ENCODE measurements around the gene LRP1B. TPM values are rescaled to one million over a fixed set of nuclear protein-coding genes. Genes with fewer than 3 reads are reported as not detected.

The LRP1B gene
- total RNA-seq, 1 experiment from 2014 or later, result 0.52 TPM

DNA sequence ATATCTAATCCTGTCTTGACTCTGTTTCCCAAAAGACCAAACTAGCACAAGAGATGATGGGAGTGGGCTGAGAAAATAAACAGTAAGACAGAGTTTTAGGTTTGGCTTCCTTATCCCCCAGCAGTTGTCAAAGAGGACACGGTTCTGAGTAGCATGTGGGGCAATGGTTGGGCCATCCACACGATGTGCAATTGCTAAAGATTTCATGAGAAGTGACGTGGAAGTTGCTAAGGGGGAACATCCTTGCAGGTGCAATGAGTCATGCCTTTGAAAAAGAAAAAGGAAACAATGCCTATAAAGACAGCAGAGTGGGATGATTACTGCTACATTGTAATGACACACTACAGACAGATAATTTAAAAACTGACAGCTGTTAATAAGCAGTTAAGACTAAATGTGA is 1395.8 kb downstream of the LRP1B start (continued):
- TF ChIP-seq, protein P1, sequence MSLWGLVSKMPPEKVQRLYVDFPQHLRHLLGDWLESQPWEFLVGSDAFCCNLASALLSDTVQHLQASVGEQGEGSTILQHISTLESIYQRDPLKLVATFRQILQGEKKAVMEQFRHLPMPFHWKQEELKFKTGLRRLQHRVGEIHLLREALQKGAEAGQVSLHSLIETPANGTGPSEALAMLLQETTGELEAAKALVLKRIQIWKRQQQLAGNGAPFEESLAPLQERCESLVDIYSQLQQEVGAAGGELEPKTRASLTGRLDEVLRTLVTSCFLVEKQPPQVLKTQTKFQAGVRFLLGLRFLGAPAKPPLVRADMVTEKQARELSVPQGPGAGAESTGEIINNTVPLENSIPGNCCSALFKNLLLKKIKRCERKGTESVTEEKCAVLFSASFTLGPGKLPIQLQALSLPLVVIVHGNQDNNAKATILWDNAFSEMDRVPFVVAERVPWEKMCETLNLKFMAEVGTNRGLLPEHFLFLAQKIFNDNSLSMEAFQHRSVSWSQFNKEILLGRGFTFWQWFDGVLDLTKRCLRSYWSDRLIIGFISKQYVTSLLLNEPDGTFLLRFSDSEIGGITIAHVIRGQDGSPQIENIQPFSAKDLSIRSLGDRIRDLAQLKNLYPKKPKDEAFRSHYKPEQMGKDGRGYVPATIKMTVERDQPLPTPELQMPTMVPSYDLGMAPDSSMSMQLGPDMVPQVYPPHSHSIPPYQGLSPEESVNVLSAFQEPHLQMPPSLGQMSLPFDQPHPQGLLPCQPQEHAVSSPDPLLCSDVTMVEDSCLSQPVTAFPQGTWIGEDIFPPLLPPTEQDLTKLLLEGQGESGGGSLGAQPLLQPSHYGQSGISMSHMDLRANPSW (CRISPR knock-in tag; conservative IDR thresholded peaks at IDR 0.05; ENCODE audit: low read depth), result no peak

DNA sequence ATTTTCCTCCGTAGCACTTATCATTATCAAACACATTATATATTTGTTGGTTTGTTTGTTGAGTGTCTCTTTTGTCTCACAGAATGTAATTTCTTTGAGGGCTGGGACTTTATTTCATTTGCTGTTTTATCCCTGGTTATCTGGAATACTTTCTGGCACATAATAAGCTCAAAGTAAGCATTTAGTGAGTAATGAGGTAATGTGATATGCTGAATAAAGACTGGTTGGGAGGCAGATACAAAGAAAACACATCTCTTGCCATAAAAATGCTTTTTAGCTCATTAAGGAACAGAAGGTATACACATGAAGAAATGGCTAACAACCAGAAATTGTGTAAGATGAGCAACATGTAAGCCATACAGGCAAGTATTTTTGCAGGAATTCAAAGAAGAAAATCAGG is 1411.8 kb downstream of the LRP1B start:
- Mint-ChIP-seq H3K27me3 (ENCODE audit: low read depth) (no peaks in the 10 kb centered on the region), H3K36me3 (no peaks in the 10 kb centered on the region), H3K4me3 (no peak overlapping the region), H3K27ac (no peak overlapping the region), H3K9me3 (no peaks in the 10 kb centered on the region), H3K4me1 (no peaks in the 10 kb centered on the region)
- DNase-seq (ENCODE audit: low spot score) (no peak), ATAC-seq (no peak)
- ChIA-PET POLR2A (no interaction called here), CTCF (no interaction called here)
- no peak for TF ChIP-seq IRF2 (CRISPR knock-in tag; IDR thresholded peaks at IDR 0.05; ENCODE audit: borderline replicate concordance, low read depth)
- no peak for TF ChIP-seq MXD4 (CRISPR knock-in tag; IDR thresholded peaks at IDR 0.05; ENCODE audit: borderline replicate concordance)
- TF ChIP-seq, protein P2, sequence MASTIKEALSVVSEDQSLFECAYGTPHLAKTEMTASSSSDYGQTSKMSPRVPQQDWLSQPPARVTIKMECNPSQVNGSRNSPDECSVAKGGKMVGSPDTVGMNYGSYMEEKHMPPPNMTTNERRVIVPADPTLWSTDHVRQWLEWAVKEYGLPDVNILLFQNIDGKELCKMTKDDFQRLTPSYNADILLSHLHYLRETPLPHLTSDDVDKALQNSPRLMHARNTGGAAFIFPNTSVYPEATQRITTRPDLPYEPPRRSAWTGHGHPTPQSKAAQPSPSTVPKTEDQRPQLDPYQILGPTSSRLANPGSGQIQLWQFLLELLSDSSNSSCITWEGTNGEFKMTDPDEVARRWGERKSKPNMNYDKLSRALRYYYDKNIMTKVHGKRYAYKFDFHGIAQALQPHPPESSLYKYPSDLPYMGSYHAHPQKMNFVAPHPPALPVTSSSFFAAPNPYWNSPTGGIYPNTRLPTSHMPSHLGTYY (CRISPR knock-in tag; IDR thresholded peaks at IDR 0.05), result no peak
- TF ChIP-seq, protein P3, sequence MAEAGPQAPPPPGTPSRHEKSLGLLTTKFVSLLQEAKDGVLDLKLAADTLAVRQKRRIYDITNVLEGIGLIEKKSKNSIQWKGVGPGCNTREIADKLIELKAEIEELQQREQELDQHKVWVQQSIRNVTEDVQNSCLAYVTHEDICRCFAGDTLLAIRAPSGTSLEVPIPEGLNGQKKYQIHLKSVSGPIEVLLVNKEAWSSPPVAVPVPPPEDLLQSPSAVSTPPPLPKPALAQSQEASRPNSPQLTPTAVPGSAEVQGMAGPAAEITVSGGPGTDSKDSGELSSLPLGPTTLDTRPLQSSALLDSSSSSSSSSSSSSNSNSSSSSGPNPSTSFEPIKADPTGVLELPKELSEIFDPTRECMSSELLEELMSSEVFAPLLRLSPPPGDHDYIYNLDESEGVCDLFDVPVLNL (CRISPR knock-in tag; IDR thresholded peaks at IDR 0.05; ENCODE audit: borderline replicate concordance, low read depth), result no peak
- no peak for TF ChIP-seq SP1 (CRISPR knock-in tag; conservative IDR thresholded peaks at IDR 0.05)
- TF ChIP-seq, protein P4, sequence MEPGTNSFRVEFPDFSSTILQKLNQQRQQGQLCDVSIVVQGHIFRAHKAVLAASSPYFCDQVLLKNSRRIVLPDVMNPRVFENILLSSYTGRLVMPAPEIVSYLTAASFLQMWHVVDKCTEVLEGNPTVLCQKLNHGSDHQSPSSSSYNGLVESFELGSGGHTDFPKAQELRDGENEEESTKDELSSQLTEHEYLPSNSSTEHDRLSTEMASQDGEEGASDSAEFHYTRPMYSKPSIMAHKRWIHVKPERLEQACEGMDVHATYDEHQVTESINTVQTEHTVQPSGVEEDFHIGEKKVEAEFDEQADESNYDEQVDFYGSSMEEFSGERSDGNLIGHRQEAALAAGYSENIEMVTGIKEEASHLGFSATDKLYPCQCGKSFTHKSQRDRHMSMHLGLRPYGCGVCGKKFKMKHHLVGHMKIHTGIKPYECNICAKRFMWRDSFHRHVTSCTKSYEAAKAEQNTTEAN (CRISPR knock-in tag; IDR thresholded peaks at IDR 0.05), result no peak

DNA sequence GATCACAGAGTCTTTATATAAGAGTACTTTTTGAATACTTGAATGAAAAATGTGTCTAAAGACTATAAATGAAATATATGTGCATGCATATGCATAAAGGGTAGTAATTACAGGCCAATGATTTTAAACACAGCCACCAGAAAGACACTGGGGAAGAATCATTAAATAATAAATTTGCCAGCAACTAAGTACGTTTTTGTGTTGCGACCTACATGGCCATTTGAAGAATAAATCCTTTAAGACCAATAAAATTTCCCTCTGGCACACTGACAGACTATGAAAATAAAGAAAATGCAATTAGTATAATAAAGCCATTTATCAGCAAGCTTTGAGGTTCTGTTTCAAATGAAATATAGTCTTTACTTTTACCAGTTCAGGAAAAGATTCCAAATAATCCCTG is 1413.3 kb downstream of the LRP1B start:
- no peak for DNase-seq (ENCODE audit: low spot score)
- CTCF ChIA-PET, result no interaction called here
- Mint-ChIP-seq H3K4me1 (no peaks in the 10 kb centered on the region), H3K27ac (no peak overlapping the region), H3K4me3 (no peak overlapping the region), H3K27me3 (ENCODE audit: low read depth) (no peaks in the 10 kb centered on the region), H3K9me3 (no peaks in the 10 kb centered on the region), H3K36me3 (no peaks in the 10 kb centered on the region)
- POLR2A ChIA-PET, result no interaction called here
- no peak for ATAC-seq
- no peak for TF ChIP-seq NFYB (CRISPR knock-in tag; conservative IDR thresholded peaks at IDR 0.05; ENCODE audit: low read depth)
- no peak for TF ChIP-seq MYBL2 (CRISPR knock-in tag; IDR thresholded peaks at IDR 0.05)
- TF ChIP-seq NR3C1 (CRISPR knock-in tag; conservative IDR thresholded peaks at IDR 0.05; ENCODE audit: low read depth), result no peak
- TF ChIP-seq ZNF317 (CRISPR knock-in tag; IDR thresholded peaks at IDR 0.05; ENCODE audit: borderline replicate concordance, low read depth), result no peak
- no peak for TF ChIP-seq ZNF423 (CRISPR knock-in tag; IDR thresholded peaks at IDR 0.05)
- no peak for TF ChIP-seq ZNF121 (CRISPR knock-in tag; IDR thresholded peaks at IDR 0.05)
- no peak for TF ChIP-seq ZNF263 (CRISPR knock-in tag; IDR thresholded peaks at IDR 0.05; ENCODE audit: low read depth)
- TF ChIP-seq ESRRA (CRISPR knock-in tag; IDR thresholded peaks at IDR 0.05; ENCODE audit: borderline replicate concordance), result no peak
- no peak for TF ChIP-seq JAZF1 (CRISPR knock-in tag; IDR thresholded peaks at IDR 0.05)
- TF ChIP-seq, protein P5, sequence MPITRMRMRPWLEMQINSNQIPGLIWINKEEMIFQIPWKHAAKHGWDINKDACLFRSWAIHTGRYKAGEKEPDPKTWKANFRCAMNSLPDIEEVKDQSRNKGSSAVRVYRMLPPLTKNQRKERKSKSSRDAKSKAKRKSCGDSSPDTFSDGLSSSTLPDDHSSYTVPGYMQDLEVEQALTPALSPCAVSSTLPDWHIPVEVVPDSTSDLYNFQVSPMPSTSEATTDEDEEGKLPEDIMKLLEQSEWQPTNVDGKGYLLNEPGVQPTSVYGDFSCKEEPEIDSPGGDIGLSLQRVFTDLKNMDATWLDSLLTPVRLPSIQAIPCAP (CRISPR knock-in tag; IDR thresholded peaks at IDR 0.05), result no peak
- TF ChIP-seq, protein P6, sequence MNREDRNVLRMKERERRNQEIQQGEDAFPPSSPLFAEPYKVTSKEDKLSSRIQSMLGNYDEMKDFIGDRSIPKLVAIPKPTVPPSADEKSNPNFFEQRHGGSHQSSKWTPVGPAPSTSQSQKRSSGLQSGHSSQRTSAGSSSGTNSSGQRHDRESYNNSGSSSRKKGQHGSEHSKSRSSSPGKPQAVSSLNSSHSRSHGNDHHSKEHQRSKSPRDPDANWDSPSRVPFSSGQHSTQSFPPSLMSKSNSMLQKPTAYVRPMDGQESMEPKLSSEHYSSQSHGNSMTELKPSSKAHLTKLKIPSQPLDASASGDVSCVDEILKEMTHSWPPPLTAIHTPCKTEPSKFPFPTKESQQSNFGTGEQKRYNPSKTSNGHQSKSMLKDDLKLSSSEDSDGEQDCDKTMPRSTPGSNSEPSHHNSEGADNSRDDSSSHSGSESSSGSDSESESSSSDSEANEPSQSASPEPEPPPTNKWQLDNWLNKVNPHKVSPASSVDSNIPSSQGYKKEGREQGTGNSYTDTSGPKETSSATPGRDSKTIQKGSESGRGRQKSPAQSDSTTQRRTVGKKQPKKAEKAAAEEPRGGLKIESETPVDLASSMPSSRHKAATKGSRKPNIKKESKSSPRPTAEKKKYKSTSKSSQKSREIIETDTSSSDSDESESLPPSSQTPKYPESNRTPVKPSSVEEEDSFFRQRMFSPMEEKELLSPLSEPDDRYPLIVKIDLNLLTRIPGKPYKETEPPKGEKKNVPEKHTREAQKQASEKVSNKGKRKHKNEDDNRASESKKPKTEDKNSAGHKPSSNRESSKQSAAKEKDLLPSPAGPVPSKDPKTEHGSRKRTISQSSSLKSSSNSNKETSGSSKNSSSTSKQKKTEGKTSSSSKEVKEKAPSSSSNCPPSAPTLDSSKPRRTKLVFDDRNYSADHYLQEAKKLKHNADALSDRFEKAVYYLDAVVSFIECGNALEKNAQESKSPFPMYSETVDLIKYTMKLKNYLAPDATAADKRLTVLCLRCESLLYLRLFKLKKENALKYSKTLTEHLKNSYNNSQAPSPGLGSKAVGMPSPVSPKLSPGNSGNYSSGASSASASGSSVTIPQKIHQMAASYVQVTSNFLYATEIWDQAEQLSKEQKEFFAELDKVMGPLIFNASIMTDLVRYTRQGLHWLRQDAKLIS (CRISPR knock-in tag; IDR thresholded peaks at IDR 0.05; ENCODE audit: borderline replicate concordance), result no peak
- TF ChIP-seq, protein P7, sequence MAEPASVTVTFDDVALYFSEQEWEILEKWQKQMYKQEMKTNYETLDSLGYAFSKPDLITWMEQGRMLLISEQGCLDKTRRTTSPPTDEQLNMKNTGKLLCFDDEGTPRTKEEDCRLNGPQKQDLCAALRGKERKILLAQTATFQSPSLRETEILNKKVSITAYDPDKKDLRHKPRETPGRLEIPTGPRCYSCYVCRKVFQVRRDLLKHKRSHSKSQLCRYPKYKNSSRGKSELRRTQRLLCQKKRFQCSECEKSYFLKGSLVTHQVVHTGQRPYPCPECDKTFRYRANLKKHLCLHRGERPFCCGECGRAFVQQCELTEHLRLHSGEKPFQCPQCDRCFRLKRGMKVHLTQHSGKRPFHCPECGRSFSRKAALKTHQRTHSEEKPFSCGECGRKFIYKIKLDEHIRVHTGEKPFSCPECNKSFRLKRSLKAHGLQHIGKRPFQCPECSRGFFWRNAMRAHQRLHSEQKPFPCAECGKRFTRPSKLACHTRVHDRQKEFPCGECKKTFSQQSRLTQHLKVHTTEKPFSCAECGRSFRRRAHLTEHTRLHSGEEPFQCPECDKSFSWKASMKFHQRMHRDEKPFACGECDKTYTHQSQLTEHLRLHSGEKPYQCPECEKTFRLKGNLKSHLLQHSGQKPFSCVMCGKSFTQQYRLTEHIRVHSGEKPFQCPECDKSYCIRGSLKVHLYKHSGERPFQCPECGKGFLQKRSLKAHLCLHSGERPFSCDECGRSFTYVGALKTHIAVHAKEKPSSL (CRISPR knock-in tag; conservative IDR thresholded peaks at IDR 0.05), result no peak
- no peak for TF ChIP-seq PRRX2 (CRISPR knock-in tag; IDR thresholded peaks at IDR 0.05)

All from WTC11 (cell line).